Measurements from ENCODE around the gene ACVR1B.

- TF ChIP-seq, protein P1, sequence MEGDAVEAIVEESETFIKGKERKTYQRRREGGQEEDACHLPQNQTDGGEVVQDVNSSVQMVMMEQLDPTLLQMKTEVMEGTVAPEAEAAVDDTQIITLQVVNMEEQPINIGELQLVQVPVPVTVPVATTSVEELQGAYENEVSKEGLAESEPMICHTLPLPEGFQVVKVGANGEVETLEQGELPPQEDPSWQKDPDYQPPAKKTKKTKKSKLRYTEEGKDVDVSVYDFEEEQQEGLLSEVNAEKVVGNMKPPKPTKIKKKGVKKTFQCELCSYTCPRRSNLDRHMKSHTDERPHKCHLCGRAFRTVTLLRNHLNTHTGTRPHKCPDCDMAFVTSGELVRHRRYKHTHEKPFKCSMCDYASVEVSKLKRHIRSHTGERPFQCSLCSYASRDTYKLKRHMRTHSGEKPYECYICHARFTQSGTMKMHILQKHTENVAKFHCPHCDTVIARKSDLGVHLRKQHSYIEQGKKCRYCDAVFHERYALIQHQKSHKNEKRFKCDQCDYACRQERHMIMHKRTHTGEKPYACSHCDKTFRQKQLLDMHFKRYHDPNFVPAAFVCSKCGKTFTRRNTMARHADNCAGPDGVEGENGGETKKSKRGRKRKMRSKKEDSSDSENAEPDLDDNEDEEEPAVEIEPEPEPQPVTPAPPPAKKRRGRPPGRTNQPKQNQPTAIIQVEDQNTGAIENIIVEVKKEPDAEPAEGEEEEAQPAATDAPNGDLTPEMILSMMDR (IDR thresholded peaks at IDR 0.05), result no peak
- TF ChIP-seq POLR2A (IDR thresholded peaks at IDR 0.05) (no peak), POLR2AphosphoS5 (IDR thresholded peaks at IDR 0.05) (no peak)
Observed at GRCh38 chr12:51972422-51972812, 20.9 kb downstream of the ACVR1B start.

All from prostate gland (tissue), 2 donors.